Measurements from ENCODE around the gene CCDC81.

- TF ChIP-seq CTCF (conservative IDR thresholded peaks at IDR 0.05; ENCODE audit: low read depth, low read length) (no peak), POLR2A (IDR thresholded peaks at IDR 0.05; ENCODE audit: low read depth, low read length) (no peak)
Observed at GRCh38 chr11:86453290-86454030, 78.8 kb downstream of the CCDC81 start.
